GM18519 (cell line): Measurements from ENCODE around the gene VPS13C.
"Not testable (repeated sequence)": the region's sequence is repeated elsewhere in the genome, so short reads cannot be mapped to it uniquely, and the experiment has no call there.

Experiments used
- ATAC-seq: cut with Tn5 transposase; IDR thresholded peaks from one replicate; pipeline ENCODE4 v1.9.1; 2021; ENCODE audit warnings: mild to moderate bottlenecking, moderate library complexity; ENCODE audit not compliant: unreplicated experiment, low FRiP score

VPS13C gene

DNA sequence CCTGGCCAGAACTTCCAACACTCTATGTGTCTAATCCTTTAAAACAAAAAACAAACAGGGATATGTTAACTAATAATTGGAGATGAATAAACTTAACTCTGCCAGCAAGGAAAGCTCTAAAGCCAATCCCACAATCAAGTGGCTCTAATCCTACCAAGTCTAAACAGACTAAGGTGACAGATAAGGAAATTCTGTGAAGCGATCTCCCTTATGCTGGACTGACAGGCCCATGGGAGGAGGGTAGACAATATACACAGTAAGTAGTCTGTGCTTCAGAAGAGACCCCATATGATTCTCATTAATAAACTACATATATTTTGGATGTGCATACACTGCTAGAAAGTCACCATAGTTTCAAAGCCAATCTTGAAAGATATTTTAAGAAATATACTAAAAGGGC, 10.1 kb downstream of the VPS13C start:
- no peak for ATAC-seq

DNA sequence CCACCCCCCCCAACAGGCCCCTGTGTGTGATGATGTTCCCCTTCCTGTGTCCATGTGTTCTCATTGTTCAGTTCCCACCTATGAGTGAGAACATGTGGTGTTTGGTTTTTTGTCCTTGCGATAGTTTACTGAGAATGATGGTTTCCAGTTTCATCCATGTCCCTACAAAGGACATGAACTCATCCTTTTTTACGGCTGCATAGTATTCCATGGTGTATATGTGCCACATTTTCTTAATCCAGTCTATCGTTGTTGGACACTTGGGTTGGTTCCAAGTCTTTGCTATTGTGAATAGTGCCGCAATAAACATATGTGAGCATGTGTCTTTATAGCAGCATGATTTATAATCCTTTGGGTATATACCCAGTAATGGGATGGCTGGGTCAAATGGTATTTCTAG, 12.0 kb downstream of the VPS13C start:
- not testable (repeated sequence) for ATAC-seq

DNA sequence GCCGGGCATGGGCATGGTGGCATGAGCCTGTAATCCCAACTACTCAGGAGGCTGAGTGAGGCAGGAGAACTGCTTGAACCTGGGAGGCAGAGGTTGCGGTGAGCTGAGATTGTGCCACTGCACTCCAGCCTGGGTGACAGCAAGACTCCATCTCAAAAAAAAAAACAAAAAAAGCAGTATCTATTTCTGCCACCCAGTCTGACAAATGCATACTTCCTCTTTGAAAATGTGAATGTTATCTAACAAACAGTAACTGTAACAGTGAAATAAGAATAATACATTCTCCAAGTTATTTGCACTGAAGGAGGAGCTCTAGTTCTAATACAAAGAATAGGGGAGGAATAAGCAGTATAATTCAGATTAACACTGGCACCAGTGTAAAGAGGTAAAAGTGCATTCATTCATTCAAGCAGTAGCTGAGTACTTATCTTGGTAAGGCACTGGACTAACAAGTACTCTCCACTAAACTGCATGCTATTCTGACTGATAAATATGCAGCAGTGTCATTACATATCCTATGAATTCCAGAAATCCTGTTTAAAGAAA, 12.9 kb downstream of the VPS13C start:
- ATAC-seq: no peak

- no peak for ATAC-seq
Measured at GRCh38 chr15:62046078-62046743, 14.0 kb downstream of the VPS13C start.

DNA sequence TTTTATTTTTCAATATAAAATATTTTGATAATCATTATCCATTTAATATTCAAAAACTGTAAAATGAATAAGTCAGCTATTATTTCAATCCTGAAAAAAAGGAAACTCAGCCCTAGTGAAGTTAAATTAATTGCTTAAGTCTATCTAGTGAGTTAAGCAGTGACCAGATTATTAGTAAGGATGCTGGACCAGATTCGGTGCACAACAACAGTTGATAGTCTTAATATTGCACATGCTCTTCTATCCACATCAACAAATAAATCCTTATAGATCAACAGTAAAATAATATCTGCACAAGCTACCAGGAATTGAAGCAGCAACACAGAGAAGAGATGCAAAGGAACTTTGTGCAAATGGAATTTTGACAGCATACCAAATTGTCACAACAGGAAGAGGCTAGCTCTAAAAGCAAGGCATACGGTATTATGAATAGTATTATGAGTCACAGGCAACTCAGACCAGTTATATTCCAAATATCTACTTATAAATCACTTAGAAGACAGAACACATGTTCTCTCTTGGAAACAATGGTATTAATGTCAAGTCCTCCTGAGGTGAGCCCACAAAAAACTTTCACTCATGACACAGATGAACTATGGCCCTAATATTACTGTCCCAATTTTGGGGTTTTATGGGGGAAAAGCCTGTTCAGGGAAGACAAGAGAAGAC, 24.9 kb downstream of the VPS13C start:
- ATAC-seq: no peak

DNA sequence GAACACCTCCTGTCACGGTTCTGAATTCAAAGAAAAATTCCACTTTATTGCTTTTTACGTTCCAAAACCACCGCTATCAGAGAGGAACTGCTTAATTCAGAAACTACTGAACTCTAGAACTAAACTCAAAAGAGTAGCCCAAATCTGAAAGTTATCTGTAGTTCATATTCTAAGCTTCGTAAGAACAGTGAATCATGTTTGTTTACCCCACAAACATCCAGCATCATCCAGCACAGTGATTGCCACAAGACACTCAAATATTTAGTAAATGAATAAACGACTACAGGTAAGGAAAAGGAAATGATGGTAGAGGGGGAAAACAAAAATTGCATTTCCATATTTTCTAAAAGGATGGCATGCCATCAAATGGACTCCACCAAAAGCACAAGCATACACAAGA, 32.3 kb downstream of the VPS13C start:
- no peak for ATAC-seq

GRCh38 chr15:62027263-62027565, 33.0 kb downstream of the VPS13C start:
- no peak for ATAC-seq

GRCh38 chr15:62026487-62027262, 33.6 kb downstream of the VPS13C start:
- ATAC-seq: no peak

GRCh38 chr15:62021991-62022600, 38.2 kb downstream of the VPS13C start:
- no peak for ATAC-seq

DNA sequence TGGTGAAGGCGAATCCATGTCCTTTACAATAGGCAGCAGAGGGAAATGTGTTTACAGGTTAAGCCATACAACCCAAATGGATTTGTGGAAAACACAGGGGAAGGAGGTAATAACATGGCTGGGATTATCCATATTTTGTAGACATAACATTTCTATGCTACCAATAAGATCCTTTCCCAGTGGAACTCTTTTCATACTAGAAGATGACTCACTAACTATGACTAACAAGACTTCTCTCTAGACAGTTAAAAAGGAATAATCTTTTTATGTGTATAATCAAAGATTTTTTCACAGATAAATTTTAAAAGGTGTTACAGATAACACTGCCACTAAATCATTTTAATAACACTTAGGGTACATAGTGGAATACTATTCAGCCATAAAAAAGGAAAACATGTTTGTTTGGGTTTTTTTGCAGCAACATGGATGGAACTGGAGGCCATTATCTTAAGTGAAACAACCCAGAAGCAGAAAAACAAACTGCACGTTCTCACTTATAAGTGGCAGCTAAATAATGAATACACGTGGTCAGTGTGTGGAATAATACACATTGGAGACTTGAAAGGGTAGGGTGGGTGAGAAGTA, 39.6 kb downstream of the VPS13C start:
- no peak for ATAC-seq

- not testable (repeated sequence) for ATAC-seq
Measured at GRCh38 chr15:62005354-62005753, 54.9 kb downstream of the VPS13C start.

- no peak for ATAC-seq
Measured at GRCh38 chr15:61997786-61998185, 62.5 kb downstream of the VPS13C start.

DNA sequence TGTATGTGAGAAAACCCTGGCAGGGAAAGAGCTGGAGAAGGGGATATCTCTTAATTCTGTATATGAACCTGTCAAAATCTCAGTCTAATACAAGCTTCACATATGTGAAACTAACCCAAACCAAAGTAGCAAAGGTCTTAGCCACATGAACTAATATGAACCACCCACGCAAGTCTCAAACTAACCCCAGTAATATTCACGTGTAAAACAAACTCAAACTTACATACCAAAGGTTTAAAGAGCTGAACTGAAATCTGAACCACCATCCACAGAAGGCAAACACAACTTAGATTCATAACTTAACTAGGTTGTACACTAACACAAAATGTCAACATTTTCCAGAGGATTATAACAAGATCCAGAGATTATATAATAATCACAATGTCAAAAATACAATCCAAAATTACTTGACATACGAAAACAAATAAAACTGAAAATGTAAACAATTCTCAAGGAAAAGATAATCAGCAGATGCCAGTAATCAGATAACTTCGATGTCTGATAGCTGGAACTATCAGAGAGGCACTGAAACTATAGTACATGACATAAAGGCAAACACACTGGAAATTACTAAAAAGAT, 64.1 kb downstream of the VPS13C start:
- no peak for ATAC-seq

DNA sequence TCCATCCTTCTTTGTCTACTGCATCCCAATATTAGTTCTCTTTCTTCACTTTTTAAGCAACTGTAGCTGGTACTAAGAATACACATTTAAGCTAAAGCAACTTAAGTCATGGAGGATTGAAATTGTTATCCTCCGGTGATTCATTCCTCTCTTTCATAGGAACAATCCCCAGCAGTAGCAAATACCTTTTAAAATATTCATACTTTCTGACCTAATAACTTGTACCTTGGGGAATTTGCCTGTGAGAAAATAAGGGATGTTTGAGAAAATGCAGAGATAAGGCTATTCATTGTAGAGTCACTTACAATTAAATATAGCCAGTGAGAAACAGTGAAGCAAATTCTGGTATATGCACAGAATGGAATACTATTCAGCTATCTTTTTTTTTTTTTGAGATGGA, 66.0 kb downstream of the VPS13C start:
- no peak for ATAC-seq

DNA sequence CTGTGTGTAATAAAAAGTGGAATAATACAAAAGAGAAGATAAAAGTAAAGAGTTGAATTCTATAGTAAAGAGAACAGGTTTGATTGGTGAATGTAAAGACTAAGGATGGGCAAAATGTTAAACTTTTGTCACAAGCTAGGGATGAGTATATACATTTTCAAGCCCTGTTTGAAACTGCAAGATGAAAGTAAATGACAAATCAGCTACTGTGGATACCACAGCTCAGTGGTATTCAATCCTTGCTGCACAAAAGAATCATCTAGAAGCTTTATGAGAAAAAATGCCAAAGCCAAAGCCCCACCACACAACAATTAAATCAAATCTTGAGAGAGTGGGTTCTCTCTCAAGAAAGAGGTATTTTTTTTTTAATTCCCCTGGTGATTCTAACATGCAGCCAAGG, 67.7 kb downstream of the VPS13C start:
- no peak for ATAC-seq

DNA sequence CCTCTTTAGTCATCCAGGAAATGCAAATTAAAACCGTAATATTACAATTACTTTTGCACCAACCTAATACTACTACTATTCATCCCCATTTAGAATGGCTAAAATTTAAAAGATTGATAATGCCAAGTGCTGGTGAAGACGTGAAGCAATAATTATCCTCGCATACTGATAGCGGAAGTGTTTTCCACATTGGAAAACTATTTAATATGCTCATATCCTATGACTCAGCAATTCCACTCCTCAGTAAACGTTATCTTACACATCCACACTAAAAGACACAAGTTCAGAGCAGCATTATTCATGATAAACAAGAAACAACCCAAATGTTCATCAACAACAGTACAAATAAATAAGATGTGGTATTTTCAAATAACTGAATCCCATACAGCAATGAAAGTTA, 70.6 kb downstream of the VPS13C start:
- ATAC-seq: no peak

- no peak for ATAC-seq
Measured at GRCh38 chr15:61987824-61988223, 72.4 kb downstream of the VPS13C start.

- ATAC-seq: no peak
Measured at GRCh38 chr15:61983081-61983480, 77.2 kb downstream of the VPS13C start.

DNA sequence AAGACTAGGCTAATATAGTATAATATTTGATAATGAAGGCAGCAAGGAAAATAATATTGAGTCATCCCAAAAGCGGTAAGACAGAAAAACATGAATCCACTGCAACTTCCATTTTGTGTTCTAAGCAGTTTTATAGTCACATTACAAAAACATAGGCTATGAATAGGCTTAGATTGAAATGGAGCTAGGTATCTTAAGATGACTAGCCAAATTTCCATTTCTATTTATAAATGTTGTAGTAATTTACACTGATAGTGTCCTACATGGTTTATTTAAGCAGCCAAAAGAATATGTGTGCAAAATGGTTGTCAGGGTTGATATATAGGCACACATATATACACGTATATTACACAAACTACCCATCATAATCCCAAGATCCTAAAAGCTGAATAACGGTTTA, 82.0 kb downstream of the VPS13C start:
- no peak for ATAC-seq

DNA sequence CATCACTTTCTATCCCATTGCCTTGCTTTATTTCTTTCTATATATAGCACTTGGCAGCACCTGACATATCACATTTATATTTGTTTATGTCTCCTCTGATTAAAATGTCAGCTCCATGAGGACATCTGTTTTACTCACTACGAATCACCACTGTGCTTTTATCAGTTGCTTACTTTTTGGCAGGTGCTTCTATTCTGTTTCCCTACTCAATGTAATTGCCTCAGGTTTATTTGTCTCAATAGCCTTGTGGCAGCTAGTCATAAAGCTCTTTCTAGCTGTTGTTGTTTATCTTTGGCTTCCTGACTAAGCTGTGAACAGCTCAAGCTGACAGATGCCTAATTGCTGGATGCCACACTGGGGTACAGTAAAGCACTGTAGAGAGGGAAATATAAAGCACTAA, 85.5 kb downstream of the VPS13C start:
- ATAC-seq: no peak
